ENCODE data around the gene ING5.

The ING5 gene

GRCh38 chr2:241760301-241760771 is 58.5 kb downstream of the ING5 start:
- peak; percentile 48 for DNase-seq (ENCODE audit: low spot score)

- DNase-seq (ENCODE audit: low spot score) = peak; percentile 40
Observed at GRCh38 chr2:241762321-241762932, 60.6 kb downstream of the ING5 start.

- DNase-seq (ENCODE audit: low spot score) = peak; percentile 61
Observed at GRCh38 chr2:241762933-241763369, 61.1 kb downstream of the ING5 start.

- no peak for DNase-seq (ENCODE audit: low spot score)
Observed at GRCh38 chr2:241763551-241764274, 61.9 kb downstream of the ING5 start.

- DNase-seq (ENCODE audit: low spot score) = no peak
Observed at GRCh38 chr2:241764275-241765241, 62.7 kb downstream of the ING5 start.

GRCh38 chr2:241767464-241768250 is 65.8 kb downstream of the ING5 start:
- no peak for DNase-seq (ENCODE audit: low spot score)

GRCh38 chr2:241768251-241768711 is 66.4 kb downstream of the ING5 start:
- no peak for DNase-seq (ENCODE audit: low spot score)

GRCh38 chr2:241768850-241769249 is 67.0 kb downstream of the ING5 start:
- no peak for DNase-seq (ENCODE audit: low spot score)

- no peak for DNase-seq (ENCODE audit: low spot score)
Observed at GRCh38 chr2:241769819-241770184, 68.0 kb downstream of the ING5 start.

- no peak for DNase-seq (ENCODE audit: low spot score)
Observed at GRCh38 chr2:241770185-241770935, 68.5 kb downstream of the ING5 start.

- DNase-seq (ENCODE audit: low spot score) = no peak
Observed at GRCh38 chr2:241770936-241771285, 69.1 kb downstream of the ING5 start.

GRCh38 chr2:241771286-241772062 is 69.6 kb downstream of the ING5 start:
- no peak for DNase-seq (ENCODE audit: low spot score)

GRCh38 chr2:241772063-241772499 is 70.2 kb downstream of the ING5 start:
- DNase-seq (ENCODE audit: low spot score) = no peak

GRCh38 chr2:241773511-241774418 is 71.9 kb downstream of the ING5 start:
- DNase-seq (ENCODE audit: low spot score) = no peak

- DNase-seq (ENCODE audit: low spot score) = no peak
Observed at GRCh38 chr2:241774419-241775222, 72.8 kb downstream of the ING5 start.

- DNase-seq (ENCODE audit: low spot score) = no peak
Observed at GRCh38 chr2:241775223-241776177, 73.7 kb downstream of the ING5 start.
